Stimulated activated CD4-positive, alpha-beta T cell treated with anti-CD3 and anti-CD28 coated beads, Interleukin-2, amount 100 ng/mL, for 24 hours (primary cell): ENCODE measurements around the gene CRYGN.

Experiments
- DNase-seq, 2 donors: peaks; one replicate each; pipeline ENCODE4 v3.0.0-alpha.2; 2020

CRYGN gene

GRCh38 chr7:151389096-151389767 lies 50.7 kb downstream of the CRYGN start:
- DNase-seq, result no peak

GRCh38 chr7:151388430-151388829 lies 51.5 kb downstream of the CRYGN start:
- DNase-seq, result no peak

GRCh38 chr7:151388007-151388297 lies 52.0 kb downstream of the CRYGN start:
- no peak for DNase-seq

GRCh38 chr7:151387161-151388006 lies 52.6 kb downstream of the CRYGN start:
- no peak for DNase-seq

GRCh38 chr7:151386301-151387160 lies 53.4 kb downstream of the CRYGN start:
- DNase-seq, result no peak

- no peak for DNase-seq
Measured at GRCh38 chr7:151385626-151386300, 54.2 kb downstream of the CRYGN start.

GRCh38 chr7:151384776-151385625 lies 54.9 kb downstream of the CRYGN start:
- DNase-seq, result no peak

GRCh38 chr7:151384352-151384697 lies 55.6 kb downstream of the CRYGN start:
- DNase-seq, result no peak

GRCh38 chr7:151383638-151384351 lies 56.1 kb downstream of the CRYGN start:
- DNase-seq, result no peak

- peak in 1 of 2 donors; percentile 22 for DNase-seq
Measured at GRCh38 chr7:151382079-151382885, 57.7 kb downstream of the CRYGN start.

GRCh38 chr7:151381348-151382078 lies 58.4 kb downstream of the CRYGN start:
- DNase-seq, result peak; percentile 24 to 36

- no peak for DNase-seq
Measured at GRCh38 chr7:151381098-151381347, 58.9 kb downstream of the CRYGN start.

- DNase-seq, result no peak
Measured at GRCh38 chr7:151380199-151381097, 59.5 kb downstream of the CRYGN start.

GRCh38 chr7:151379534-151380198 lies 60.3 kb downstream of the CRYGN start:
- DNase-seq, result no peak

GRCh38 chr7:151379193-151379520 lies 60.8 kb downstream of the CRYGN start:
- no peak for DNase-seq
